Measurements from ENCODE around the gene SLC15A2.

GRCh38 chr3:121942116-121942786 is 48.0 kb downstream of the SLC15A2 start:
- no peak for TF ChIP-seq POLR2A (IDR thresholded peaks at IDR 0.05)
- TF ChIP-seq, protein P1, sequence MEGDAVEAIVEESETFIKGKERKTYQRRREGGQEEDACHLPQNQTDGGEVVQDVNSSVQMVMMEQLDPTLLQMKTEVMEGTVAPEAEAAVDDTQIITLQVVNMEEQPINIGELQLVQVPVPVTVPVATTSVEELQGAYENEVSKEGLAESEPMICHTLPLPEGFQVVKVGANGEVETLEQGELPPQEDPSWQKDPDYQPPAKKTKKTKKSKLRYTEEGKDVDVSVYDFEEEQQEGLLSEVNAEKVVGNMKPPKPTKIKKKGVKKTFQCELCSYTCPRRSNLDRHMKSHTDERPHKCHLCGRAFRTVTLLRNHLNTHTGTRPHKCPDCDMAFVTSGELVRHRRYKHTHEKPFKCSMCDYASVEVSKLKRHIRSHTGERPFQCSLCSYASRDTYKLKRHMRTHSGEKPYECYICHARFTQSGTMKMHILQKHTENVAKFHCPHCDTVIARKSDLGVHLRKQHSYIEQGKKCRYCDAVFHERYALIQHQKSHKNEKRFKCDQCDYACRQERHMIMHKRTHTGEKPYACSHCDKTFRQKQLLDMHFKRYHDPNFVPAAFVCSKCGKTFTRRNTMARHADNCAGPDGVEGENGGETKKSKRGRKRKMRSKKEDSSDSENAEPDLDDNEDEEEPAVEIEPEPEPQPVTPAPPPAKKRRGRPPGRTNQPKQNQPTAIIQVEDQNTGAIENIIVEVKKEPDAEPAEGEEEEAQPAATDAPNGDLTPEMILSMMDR (IDR thresholded peaks at IDR 0.05): no peak
